ENCODE measurements around the gene AP3B2.
"Not testable (repeated sequence)": the region's sequence is repeated elsewhere in the genome, so short reads cannot be mapped to it uniquely, and the experiment has no call there.

The AP3B2 gene

GRCh38 chr15:82714016-82714415 lies 4.3 kb upstream of the AP3B2 start:
- TF ChIP-seq CTCF (IDR thresholded peaks at IDR 0.05; ENCODE audit: insufficient read depth, missing control alignments): no peak
- FAIRE-seq (no peak), DNase-seq (ENCODE audit: insufficient read length, low spot score) (no peak)

DNA sequence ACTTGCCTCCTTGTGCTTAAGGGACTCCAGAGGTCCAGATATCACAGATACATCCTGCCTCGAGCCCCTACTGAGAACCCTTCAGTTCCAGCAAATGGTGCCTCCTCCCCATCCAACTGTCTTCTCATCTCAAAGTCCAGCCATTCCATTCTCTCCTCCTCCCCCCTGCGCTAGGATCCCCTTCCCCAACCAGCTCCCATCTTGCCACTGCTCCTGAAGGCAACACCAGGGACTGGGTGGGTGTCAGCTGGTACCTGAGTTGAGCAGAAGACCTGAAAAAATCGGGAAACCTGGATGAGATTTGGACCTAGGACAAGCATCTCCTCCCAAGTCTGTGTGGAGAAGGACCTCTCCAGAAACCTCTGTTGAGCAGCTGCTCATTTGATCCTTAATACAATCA lies 2.4 kb upstream of the AP3B2 start:
- FAIRE-seq (no peak), DNase-seq (ENCODE audit: insufficient read length, low spot score) (no peak)
- no peak for TF ChIP-seq CTCF (IDR thresholded peaks at IDR 0.05; ENCODE audit: insufficient read depth, missing control alignments)

DNA sequence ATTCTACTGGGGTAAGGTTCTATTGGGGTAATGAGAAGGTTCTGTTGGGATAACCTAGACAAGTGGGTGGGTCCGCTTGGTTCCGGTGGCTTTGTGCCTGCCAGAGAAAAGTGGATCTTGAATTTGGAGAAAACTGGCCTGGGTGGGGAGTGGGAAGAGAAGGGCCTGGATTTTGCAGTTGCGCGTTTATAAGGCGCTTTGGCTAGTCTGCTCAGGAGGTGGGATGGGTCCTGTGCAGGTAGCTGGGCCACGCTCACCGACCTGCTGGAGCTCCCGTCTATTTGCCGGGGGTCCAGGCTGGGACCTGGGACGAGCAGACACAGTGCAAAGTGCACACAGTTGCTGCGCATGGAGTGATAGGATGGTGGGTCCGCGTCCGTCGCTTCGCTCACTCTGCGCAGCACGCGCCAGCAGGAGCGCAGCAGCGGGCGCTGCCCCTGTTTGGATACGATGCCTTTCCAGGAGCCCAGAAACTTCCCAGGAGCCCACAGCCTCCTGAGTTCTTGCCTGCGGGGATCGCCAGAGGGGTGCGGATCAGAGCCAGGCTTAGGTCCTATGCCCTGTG lies 1.3 kb upstream of the AP3B2 start:
- DNase-seq (ENCODE audit: insufficient read length, low spot score) (no peak), FAIRE-seq (no peak)
- no peak for TF ChIP-seq CTCF (IDR thresholded peaks at IDR 0.05; ENCODE audit: insufficient read depth, missing control alignments)

- no peak for TF ChIP-seq CTCF (IDR thresholded peaks at IDR 0.05; ENCODE audit: insufficient read depth, missing control alignments)
- DNase-seq (ENCODE audit: insufficient read length, low spot score) (no peak), FAIRE-seq (no peak)
Observed at GRCh38 chr15:82710208-82710555, 507 bp upstream of the AP3B2 start.

GRCh38 chr15:82709081-82709420 lies 624 bp downstream of the AP3B2 start:
- FAIRE-seq (no peak), DNase-seq (ENCODE audit: insufficient read length, low spot score) (no peak)
- no peak for TF ChIP-seq CTCF (IDR thresholded peaks at IDR 0.05; ENCODE audit: insufficient read depth, missing control alignments)

GRCh38 chr15:82705856-82706255 lies 3.8 kb downstream of the AP3B2 start:
- DNase-seq (ENCODE audit: insufficient read length, low spot score); FAIRE-seq: not testable (repeated sequence)

DNA sequence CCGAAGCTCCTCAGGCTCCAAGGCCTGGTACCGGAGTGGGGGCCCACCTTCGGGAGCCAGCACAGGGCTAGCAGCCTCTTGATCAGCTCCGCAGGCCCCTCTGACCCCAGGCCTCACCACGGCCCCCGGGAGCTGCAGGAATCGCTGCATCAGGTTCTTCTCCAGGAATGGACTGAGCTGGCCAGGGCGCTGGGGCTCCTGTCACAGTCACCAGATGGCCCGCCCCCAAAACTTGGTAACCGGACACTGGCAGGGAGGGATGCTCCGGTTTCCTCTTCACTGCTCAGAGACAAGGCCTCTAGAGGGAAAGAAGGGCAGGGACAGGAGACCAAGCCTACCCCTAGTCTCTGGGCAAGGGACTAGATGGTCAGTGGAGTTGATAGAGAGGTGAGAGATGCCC lies 9.9 kb downstream of the AP3B2 start:
- no peak for TF ChIP-seq CTCF (IDR thresholded peaks at IDR 0.05; ENCODE audit: insufficient read depth, missing control alignments)
- no peak for DNase-seq (ENCODE audit: insufficient read length, low spot score)
- no peak for FAIRE-seq

DNA sequence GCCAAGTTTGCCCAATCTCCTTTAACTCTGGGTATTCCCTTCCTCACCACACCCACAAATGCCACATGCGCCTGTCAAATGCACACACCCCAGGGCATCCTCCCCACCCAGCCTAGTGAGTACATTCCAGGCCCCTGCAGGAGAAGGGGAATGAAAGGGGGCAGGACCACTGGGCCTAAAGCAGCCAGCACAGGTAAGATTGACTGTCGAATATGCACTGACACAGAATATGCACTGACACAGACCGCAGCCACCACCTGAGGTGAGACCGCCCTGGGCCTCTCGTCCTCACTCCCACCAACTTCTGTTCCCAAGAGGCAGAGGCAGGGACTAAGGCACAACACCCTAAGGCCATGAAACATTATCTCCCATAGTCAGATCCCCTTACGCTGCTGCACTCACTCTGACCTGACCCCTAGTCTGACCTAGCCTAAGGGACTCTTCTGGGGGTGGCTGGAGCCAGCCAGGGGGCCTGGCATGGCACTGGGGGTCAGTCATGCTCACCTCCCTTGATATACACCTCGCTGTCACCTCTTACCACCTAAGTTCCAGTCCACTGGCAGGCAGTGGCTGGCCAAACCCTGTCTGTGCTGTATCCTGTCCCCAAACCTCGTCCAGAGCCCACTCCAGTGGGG lies 10.8 kb downstream of the AP3B2 start:
- DNase-seq (ENCODE audit: insufficient read length, low spot score): no peak
- no peak for TF ChIP-seq CTCF (IDR thresholded peaks at IDR 0.05; ENCODE audit: insufficient read depth, missing control alignments)
- FAIRE-seq: no peak

All from D721Med (cell line).